HFF-Myc (cell line): ENCODE data around the gene NPHP4.

Experiments
- DNase-seq: peaks from one replicate; pipeline ENCODE4 v3.0.0-alpha.2; 2011; ENCODE audit warnings: low read depth; ENCODE audit errors: extremely low read depth
- H3K4me3 ChIP-seq: replicated peaks from 2 replicates; pipeline ENCODE4 v1.5.1; 2011; ENCODE audit warnings: low read depth, mild to moderate bottlenecking, control low read depth, low read length
- CTCF ChIP-seq: IDR thresholded peaks from 2 replicates; pipeline ENCODE4 v1.5.1; 2012; ENCODE audit warnings: mild to moderate bottlenecking, low read depth, low read length, control low read depth; ENCODE audit errors: missing control alignments

NPHP4 gene

GRCh38 chr1:5880630-5881405, 111.4 kb downstream of the NPHP4 start:
- DNase-seq, result no peak
- TF ChIP-seq CTCF, result no peak
- H3K4me3 ChIP-seq, result no peak overlapping the region

- no peak for TF ChIP-seq CTCF
- H3K4me3 ChIP-seq, result no peak overlapping the region
- no peak for DNase-seq
Observed at GRCh38 chr1:5879421-5879820, 112.8 kb downstream of the NPHP4 start.

DNA sequence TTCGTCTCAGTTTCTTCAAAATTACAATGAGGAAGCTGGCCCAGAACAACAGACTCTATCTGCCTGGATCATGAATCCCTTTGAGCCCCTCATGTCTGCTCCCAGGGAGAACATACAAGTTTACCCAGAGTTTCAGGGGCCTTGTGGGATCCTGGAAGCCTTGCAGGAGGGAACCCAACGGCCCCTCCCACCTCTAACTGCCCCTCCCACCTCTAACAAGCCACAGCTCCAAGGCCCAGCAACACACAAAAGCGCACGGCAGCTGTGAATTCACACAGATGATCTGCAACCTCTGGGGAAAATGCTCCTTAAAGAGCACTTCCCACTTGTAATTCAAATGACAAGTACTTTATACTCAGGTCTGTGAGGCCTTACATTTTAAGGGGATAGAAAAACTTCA, 113.3 kb downstream of the NPHP4 start:
- TF ChIP-seq CTCF, result no peak
- DNase-seq, result no peak
- no peak overlapping the region for H3K4me3 ChIP-seq

GRCh38 chr1:5877683-5878530, 114.3 kb downstream of the NPHP4 start:
- no peak overlapping the region for H3K4me3 ChIP-seq
- TF ChIP-seq CTCF, result no peak
- no peak for DNase-seq

DNA sequence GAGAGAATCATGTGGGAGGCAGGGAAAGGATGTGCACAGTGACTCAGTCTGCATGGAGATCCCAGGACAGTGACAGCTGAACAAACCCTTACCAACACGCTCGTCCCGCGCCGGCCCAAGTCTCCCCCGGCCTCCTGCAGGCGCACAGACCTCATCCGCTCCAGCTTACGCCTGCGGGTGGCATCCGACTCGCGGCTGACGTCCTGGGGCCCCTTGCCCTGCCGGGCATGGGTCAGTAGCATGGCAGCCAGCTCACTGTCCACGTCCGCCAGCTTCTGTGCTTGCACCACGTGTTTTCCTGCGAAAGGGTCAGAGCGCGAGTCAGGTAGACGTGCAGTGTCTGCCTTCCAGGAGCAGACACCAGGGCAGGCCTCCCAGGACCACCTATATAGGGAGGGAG, 115.2 kb downstream of the NPHP4 start:
- DNase-seq, result no peak
- TF ChIP-seq CTCF, result no peak

GRCh38 chr1:5876094-5876650, 116.1 kb downstream of the NPHP4 start:
- no peak overlapping the region for H3K4me3 ChIP-seq
- DNase-seq, result no peak
- no peak for TF ChIP-seq CTCF

More for the DNA sequence above, 115.2 kb downstream of the NPHP4 start:
- H3K4me3 ChIP-seq, result no peak overlapping the region
